Body of pancreas (tissue), 4 donors: ENCODE data around the gene PRDM15.

Source experiments
- CTCF ChIP-seq, 7 experiments: fragments of 450-650 bp in 4 of 7; fragments of 200-600 bp in 3 of 7; sonication (generic) in 3 of 7; IDR thresholded peaks; one replicate each; pipeline ENCODE4 v1.5.1; 2016 to 2019; ENCODE audit warnings: antibody characterized with exemption in 7 of 7
- POLR2A ChIP-seq, 3 donors: fragments of 450-650 bp; IDR thresholded peaks; one replicate each; pipeline ENCODE4 v1.6.1; 2016; ENCODE audit warnings: antibody characterized with exemption in 3 of 3, mild to moderate bottlenecking in 2 of 3

- TF ChIP-seq POLR2A (IDR thresholded peaks at IDR 0.05) = no peak
- no peak for TF ChIP-seq CTCF (IDR thresholded peaks at IDR 0.05)
Observed at GRCh38 chr21:41760411-41760810, 118.7 kb downstream of the PRDM15 start.
